HG03378 (cell line): Measurements from ENCODE around the gene LGALS8.
"Not testable (repeated sequence)": the region's sequence is repeated elsewhere in the genome, so short reads cannot be mapped to it uniquely, and the experiment has no call there.

Source experiments
- ATAC-seq: cut with Tn5 transposase; IDR thresholded peaks from one replicate; pipeline ENCODE4 v1.9.1; 2021; ENCODE audit warnings: mild to moderate bottlenecking, moderate library complexity; ENCODE audit not compliant: unreplicated experiment

The LGALS8 gene

DNA sequence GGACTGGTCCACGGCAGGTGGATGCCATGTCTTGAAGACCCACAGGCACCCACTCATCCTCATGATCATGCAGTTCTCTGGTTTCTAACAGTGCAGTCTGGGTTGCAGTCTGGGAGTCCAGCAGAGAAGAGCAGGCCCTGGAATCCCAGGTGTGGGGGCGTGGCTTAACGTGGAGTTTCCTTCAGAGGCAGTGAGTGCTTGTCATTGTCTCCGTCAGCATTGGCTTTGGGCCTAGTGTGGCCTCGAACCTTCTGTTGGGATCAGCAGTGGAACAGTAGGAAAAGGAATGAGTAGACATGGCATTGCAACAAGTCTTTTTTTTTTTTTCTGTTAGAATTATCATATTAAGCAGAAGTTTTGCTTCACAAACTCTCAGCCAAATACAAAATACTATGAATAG is 12.8 kb downstream of the LGALS8 start:
- no peak for ATAC-seq

DNA sequence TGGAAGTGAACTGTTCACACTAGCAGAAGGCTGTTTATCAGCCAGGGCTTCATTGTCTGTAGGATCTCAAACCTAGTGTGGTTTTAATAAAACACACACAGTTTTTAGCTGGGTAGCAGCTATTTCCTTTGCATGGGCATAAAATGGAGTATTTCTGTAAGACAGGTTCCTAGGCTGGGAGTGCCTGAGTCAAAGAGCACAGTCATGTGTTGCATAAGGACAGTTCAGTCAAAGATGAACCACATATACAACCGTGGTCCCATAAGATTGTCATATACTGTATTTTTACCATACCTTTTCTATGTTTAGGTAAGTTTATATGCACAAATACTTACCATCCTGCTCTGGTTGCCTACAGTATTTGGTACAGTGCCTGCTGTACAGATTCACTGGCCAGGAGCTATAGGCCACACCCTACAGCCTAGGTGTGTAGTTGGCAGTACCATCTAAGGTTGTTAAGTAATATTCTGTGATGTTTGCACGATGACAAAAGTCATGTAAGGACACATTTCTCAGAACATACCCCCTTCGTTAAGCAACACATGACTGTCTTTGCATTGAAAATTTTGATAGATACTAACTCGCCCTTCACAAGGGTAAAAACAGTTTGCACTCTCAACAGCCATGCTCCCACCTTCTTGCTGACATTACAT is 17.2 kb downstream of the LGALS8 start:
- no peak for ATAC-seq

GRCh38 chr1:236541710-236542109 is 17.9 kb downstream of the LGALS8 start:
- no peak for ATAC-seq

GRCh38 chr1:236543065-236543669 is 19.4 kb downstream of the LGALS8 start:
- no peak for ATAC-seq

GRCh38 chr1:236545621-236546169 is 21.9 kb downstream of the LGALS8 start:
- ATAC-seq, result no peak

DNA sequence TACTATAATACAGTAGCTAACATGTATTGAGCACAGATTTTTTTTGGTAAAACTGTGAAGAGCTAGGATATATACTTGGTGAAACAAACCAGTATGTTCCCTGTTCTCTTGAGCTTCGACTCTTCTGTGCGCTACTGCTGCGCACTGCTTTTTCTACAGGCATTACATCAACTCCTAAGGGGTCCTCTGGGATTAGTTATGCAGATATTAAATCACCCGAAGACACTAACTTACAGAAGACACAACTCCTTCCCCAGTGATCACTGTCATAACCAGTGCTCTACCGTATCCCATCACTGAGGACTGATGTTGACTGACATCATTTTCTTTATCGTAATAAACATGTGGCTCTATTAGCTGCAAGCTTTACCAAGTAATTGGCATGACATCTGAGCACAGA is 24.7 kb downstream of the LGALS8 start:
- ATAC-seq, result no peak

DNA sequence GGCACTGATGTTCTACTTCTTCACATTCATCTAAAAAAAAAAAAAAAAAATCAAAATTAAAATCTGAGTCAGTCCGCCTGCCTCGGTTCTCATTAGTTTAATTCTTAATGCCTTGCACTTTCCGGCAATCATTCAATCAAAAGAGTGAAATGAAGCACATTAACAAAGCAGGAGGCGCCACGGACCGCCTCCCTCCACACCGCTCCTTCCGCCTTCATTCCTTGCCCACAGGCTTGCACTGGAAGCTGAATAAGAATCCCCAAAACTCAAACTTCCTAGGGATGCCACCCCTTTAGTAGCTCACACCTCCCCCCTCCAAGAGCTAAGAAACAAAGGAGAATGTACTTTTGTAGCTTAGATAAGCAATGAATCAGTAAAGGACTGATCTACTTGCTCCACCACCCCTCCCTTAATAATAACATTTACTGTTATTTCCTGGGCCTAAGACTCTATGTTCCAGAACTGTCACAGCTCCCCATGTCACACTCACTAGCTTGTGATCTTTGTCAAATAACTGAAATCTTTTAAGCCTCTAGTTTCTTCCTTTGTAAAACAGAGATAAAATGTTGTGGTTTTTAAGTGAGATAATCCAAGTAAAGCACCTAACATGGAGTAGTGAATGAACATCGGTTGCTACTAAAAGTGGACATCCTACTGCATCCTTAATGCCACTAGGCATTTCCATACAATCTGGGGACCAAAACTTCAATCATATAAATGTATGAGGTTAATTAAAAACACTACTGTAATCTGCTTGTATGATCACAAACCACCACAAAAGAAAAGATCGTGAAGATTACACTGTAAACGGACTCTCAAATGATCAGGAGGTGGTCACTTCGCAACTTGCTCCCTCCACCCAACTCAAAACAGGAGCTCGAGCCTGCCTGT is 27.4 kb downstream of the LGALS8 start:
- ATAC-seq, result no peak

DNA sequence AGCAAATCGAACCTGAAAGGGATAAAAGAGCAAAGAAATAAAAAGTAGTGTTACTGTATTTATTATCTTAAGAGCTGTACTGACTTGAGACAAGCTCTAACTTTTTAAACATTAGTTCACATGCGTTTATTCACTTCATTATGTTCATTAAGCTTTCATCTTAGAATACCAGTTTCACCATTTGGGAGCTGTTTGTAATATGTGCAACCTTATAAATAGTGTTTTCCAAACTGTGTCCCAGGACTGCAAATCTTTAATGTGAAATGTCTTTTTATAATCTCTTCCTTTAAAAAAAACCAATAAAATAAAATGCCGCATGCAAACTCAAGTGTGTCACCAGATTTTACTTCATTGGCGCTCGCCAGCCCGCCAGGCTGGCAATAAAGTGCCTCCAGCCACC is 28.3 kb downstream of the LGALS8 start:
- ATAC-seq, result no peak

DNA sequence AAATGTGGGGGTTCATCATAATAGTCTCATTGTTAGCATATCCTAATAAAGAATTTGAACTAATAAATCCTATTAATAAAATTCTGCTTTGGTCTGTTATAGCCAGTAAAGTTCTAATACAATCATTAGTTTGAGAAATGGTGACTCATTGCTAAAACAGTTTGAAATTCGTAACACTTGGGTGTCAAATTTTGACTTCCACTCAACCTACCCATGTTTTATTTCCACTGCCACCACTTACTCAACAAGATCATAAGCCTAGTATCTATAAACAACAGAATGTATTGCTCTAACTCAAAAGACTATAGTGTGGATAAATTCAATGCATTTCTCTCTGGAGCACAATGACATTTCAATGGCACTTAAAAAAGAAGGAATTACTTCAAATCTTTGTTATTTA is 29.1 kb downstream of the LGALS8 start:
- no peak for ATAC-seq

DNA sequence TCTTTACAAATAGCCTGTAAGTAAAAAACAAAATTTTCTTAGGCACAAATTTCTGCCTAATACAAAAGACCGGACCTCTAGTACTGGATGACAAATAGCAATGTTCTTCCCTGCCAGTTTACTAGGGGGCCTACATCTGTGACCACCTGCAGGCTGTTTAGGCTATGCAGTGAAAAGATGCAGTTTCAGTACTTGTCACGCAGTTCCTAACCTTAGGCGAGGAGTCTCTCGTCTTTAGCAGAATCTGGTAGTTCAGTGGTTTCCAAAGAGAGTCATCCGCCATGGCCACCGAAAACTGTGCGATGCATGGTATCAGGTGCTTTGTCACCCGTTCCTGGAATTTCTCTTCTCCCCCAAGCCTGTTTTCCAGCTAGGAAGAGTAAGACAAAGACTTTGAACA is 29.6 kb downstream of the LGALS8 start:
- ATAC-seq, result no peak

- no peak for ATAC-seq
Measured at GRCh38 chr1:236556606-236557005, 32.8 kb downstream of the LGALS8 start.

DNA sequence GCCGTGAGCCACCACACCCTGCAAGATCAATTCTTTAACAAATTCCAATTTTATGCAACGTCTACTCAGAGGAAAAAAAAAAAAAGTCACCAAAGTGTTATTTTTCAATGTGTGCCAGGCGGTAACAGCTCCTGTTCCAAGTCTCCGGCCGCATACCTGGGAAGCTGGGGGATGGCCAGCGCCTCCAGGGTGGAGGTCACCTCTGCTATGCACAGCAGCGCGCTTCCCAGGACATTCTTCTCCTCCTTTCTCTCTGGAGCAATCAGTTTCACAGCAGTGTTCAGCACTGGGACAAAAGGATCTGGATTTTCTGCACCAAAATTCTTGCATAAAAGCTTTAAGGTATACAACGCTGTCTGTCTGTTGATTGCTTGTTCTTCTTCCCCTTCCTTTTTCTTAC is 34.3 kb downstream of the LGALS8 start:
- ATAC-seq, result no peak

GRCh38 chr1:236558846-236559245 is 35.1 kb downstream of the LGALS8 start:
- no peak for ATAC-seq

GRCh38 chr1:236560213-236560771 is 36.5 kb downstream of the LGALS8 start:
- no peak for ATAC-seq

GRCh38 chr1:236561976-236562375 is 38.2 kb downstream of the LGALS8 start:
- no peak for ATAC-seq

- no peak for ATAC-seq
Measured at GRCh38 chr1:236565530-236565929, 41.7 kb downstream of the LGALS8 start.

- ATAC-seq, result no peak
Measured at GRCh38 chr1:236568285-236568894, 44.6 kb downstream of the LGALS8 start.

- no peak for ATAC-seq
Measured at GRCh38 chr1:236575523-236575922, 51.7 kb downstream of the LGALS8 start.

- ATAC-seq, result no peak
Measured at GRCh38 chr1:236576004-236576403, 52.2 kb downstream of the LGALS8 start.

- not testable (repeated sequence) for ATAC-seq
Measured at GRCh38 chr1:236577041-236577440, 53.3 kb downstream of the LGALS8 start.

DNA sequence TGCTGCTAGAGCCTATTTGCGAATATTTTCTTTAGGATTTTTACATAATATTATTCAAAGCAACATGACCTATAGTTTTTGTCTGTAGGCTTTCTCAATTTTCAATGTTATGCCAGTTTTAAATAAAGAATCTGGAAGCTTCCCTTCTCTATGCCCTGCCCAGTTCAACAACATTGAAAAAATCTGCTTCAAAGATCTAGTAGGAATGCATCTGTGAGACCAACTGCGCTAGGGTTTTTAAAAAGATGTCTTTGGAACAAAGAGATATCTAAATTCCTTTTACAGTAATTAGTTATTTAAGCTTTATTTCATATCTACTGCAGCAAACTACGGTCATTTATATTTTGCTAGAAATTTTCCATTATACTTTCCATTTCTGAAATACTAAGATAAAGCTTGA is 54.9 kb downstream of the LGALS8 start:
- ATAC-seq, result no peak
